B cell (primary cell): Measurements from ENCODE around the gene SIPA1L3.

ENCODE experiments used
- EZH2 ChIP-seq: IDR thresholded peaks from 2 replicates; pipeline ENCODE4 v1.6.1; 2012; ENCODE audit warnings: borderline replicate concordance, low read depth, mild to moderate bottlenecking, moderate library complexity, low read length; ENCODE audit not compliant: insufficient read depth, poor library complexity, severe bottlenecking
- TF ChIP-seq, protein P1 (sequence below): fragments of 200-600 bp; IDR thresholded peaks from one replicate; pipeline ENCODE4 v1.8.0; 2022; ENCODE audit warnings: antibody characterized with exemption, mild to moderate bottlenecking

DNA sequence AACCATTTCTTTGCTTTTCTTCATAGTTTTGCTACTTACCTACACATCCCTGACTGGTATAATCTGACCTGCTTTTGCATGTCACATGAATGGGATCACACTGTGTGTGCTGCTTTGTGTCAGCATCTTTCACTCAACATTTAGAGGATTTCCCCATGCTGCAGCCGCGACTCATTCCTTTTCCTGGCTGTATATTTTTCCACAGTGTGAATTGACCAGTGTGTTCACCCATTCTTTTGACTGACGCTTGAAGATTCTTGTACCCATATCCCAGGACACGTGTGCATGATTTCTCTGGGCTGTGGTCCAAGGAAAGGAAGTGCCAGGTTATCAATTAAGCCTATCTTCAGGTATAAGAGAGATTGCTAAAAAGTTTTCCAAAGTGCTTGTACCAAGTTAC, 198.6 kb downstream of the SIPA1L3 start:
- no peak for TF ChIP-seq EZH2
- TF ChIP-seq, protein P1, sequence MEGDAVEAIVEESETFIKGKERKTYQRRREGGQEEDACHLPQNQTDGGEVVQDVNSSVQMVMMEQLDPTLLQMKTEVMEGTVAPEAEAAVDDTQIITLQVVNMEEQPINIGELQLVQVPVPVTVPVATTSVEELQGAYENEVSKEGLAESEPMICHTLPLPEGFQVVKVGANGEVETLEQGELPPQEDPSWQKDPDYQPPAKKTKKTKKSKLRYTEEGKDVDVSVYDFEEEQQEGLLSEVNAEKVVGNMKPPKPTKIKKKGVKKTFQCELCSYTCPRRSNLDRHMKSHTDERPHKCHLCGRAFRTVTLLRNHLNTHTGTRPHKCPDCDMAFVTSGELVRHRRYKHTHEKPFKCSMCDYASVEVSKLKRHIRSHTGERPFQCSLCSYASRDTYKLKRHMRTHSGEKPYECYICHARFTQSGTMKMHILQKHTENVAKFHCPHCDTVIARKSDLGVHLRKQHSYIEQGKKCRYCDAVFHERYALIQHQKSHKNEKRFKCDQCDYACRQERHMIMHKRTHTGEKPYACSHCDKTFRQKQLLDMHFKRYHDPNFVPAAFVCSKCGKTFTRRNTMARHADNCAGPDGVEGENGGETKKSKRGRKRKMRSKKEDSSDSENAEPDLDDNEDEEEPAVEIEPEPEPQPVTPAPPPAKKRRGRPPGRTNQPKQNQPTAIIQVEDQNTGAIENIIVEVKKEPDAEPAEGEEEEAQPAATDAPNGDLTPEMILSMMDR: no peak
